Loucy (cell line): ENCODE measurements around the gene TLCD3B.

Source experiments
- CTCF ChIP-seq: fragments of 200-600 bp; sonication (generic); conservative IDR thresholded peaks from 2 replicates; pipeline ENCODE4 v1.5.1; 2014; ENCODE audit warnings: mild to moderate bottlenecking, antibody characterized with exemption, low read length
- EZH2phosphoT487 ChIP-seq: fragments of 200-600 bp; IDR thresholded peaks from 2 replicates; pipeline ENCODE4 v1.6.1; 2018; ENCODE audit warnings: antibody characterized with exemption, mild to moderate bottlenecking, moderate library complexity, borderline replicate concordance

GRCh38 chr16:29978564-29979270 lies 52.4 kb downstream of the TLCD3B start:
- TF ChIP-seq CTCF = no peak
- TF ChIP-seq EZH2phosphoT487 = no peak
